SK-N-SH (cell line): Measurements from ENCODE around the gene ZSWIM3. TPM values are rescaled to one million over a fixed set of nuclear protein-coding genes. Genes with fewer than 3 reads are reported as not detected.

ENCODE experiments used
- CTCF ChIA-PET: fragments of 300-600, 350-600 bp; formaldehyde crosslinking; extraction: SDS; loops from one replicate; lab custom pipeline; 2021; lab: Yijun Ruan, JAX
- POLR2A ChIA-PET: fragments of 350-600 bp; sonication (Branson Sonifier 250); formaldehyde crosslinking; extraction: SDS; loops from one replicate; lab custom pipeline; 2020; ENCODE audit warnings: antibody characterized with exemption, inconsistent platforms; lab: Yijun Ruan, JAX
- DNase-seq: peaks from one replicate; pipeline ENCODE4 v3.0.0; 2012
- H2AFZ ChIP-seq: fragments of 200-600 bp; sonication (generic); 2 replicates; pipeline ENCODE4 v1.8.1; 2016; ENCODE audit warnings: antibody characterized with exemption, mild to moderate bottlenecking, low read depth
- H3F3A ChIP-seq: fragments of 200-600 bp; sonication (generic); replicated peaks from 2 replicates; pipeline ENCODE3; 2016; ENCODE audit warnings: antibody characterized with exemption, mild to moderate bottlenecking; ENCODE audit not compliant: insufficient read depth
- H3K27ac ChIP-seq, 2 experiments: fragments of 200-500 bp in 1 of 2; fragments of 200-600 bp in 1 of 2; sonication (Bioruptor generic) in 1 of 2; sonication (generic), shearing (Covaris generic) in 1 of 2; 2 replicates each; pipeline versions ENCODE4 v1.5.1 to v1.6.1; 2014 to 2016; ENCODE audit warnings: low read depth in 2 of 2, inconsistent platforms in 1 of 2, low read length in 1 of 2, mild to moderate bottlenecking in 1 of 2, mixed read lengths in 1 of 2
- H3K27me3 ChIP-seq: fragments of 200-600 bp; sonication (generic), shearing (Covaris generic); 2 replicates; pipeline ENCODE4 v1.6.1; 2016; ENCODE audit warnings: mixed run types; ENCODE audit not compliant: insufficient read depth
- H3K36me3 ChIP-seq, 2 experiments: fragments of 200-500 bp in 1 of 2; fragments of 200-600 bp in 1 of 2; sonication (Bioruptor generic) in 1 of 2; sonication (generic) in 1 of 2; replicated peaks in 1 of 2; 2 replicates each; pipeline versions ENCODE3 to v1.5.1; 2014 to 2016; ENCODE audit warnings: low read length in 1 of 2, mild to moderate bottlenecking in 1 of 2; ENCODE audit not compliant: insufficient read depth in 2 of 2, control insufficient read depth in 1 of 2
- H3K4me1 ChIP-seq, 2 experiments: fragments of 200-500 bp in 1 of 2; fragments of 200-600 bp in 1 of 2; sonication (Bioruptor generic) in 1 of 2; sonication (generic), shearing (Covaris generic) in 1 of 2; 2 replicates each; pipeline versions ENCODE4 v1.5.1 to v1.6.1; 2014 to 2016; ENCODE audit warnings: low read depth in 1 of 2, low read length in 1 of 2, mixed run types in 1 of 2; ENCODE audit not compliant: insufficient read depth in 2 of 2, control insufficient read depth in 1 of 2
- H3K4me2 ChIP-seq: fragments of 200-600 bp; sonication (generic), shearing (Covaris generic); 2 replicates; pipeline ENCODE4 v1.6.1; 2017; ENCODE audit warnings: mixed run types
- H3K4me3 ChIP-seq, 2 experiments: fragments of 200-500 bp in 1 of 2; fragments of 200-600 bp in 1 of 2; sonication (Bioruptor generic) in 1 of 2; sonication (generic), shearing (Covaris generic) in 1 of 2; 2 replicates each; pipeline versions ENCODE4 v1.5.1 to v1.8.1; 2014 to 2016; ENCODE audit warnings: low read depth in 2 of 2, inconsistent platforms in 1 of 2, low read length in 1 of 2, mild to moderate bottlenecking in 1 of 2, mixed read lengths in 1 of 2, moderate library complexity in 1 of 2
- H3K79me2 ChIP-seq: fragments of 200-600 bp; sonication (generic); 2 replicates; pipeline ENCODE4 v1.8.1; 2017; ENCODE audit warnings: mild to moderate bottlenecking; ENCODE audit not compliant: insufficient read depth
- H3K9ac ChIP-seq: fragments of 200-600 bp; sonication (generic); 2 replicates; pipeline ENCODE4 v1.6.1; 2017; ENCODE audit warnings: mixed run types
- H3K9me2 ChIP-seq: fragments of 200-600 bp; sonication (generic); 2 replicates; pipeline ENCODE4 v1.6.1; 2017; ENCODE audit warnings: mixed run types
- H3K9me3 ChIP-seq: fragments of 200-600 bp; sonication (generic); 2 replicates; pipeline ENCODE4 v1.6.1; 2017; ENCODE audit warnings: mixed run types, mild to moderate bottlenecking, moderate library complexity
- H4K20me1 ChIP-seq: fragments of 200-600 bp; sonication (generic); 2 replicates; pipeline ENCODE4 v1.6.1; 2017; ENCODE audit warnings: mild to moderate bottlenecking, mixed run types; ENCODE audit not compliant: insufficient read depth
- ELF1 ChIP-seq: IDR thresholded peaks from 2 replicates; pipeline ENCODE4 v1.4.0; 2012
- EP300 ChIP-seq, 2 experiments: IDR thresholded peaks; 2 replicates each; pipeline versions ENCODE4 v1.4.0 to v1.6.1; 2012; ENCODE audit warnings: borderline replicate concordance in 1 of 2, low read depth in 1 of 2, low read length in 1 of 2
- FOSL2 ChIP-seq: IDR thresholded peaks from 2 replicates; pipeline ENCODE4 v1.4.0; 2012; ENCODE audit warnings: low read depth, mild to moderate bottlenecking, moderate library complexity, borderline replicate concordance
- FOXJ3 ChIP-seq: sonication (generic); formaldehyde crosslinking; IDR thresholded peaks from 2 replicates; pipeline ENCODE4 v1.5.1; 2020; ENCODE audit warnings: mild to moderate bottlenecking, missing genetic modification reagents
- GATA2 ChIP-seq: sonication (generic); formaldehyde crosslinking; IDR thresholded peaks from 2 replicates; pipeline ENCODE4 v1.5.0; 2020; ENCODE audit warnings: mild to moderate bottlenecking, missing genetic modification reagents
- JUND ChIP-seq: IDR thresholded peaks from 2 replicates; pipeline ENCODE4 v1.4.0; 2012
- MAX ChIP-seq: IDR thresholded peaks from 2 replicates; pipeline ENCODE4 v1.4.0; 2012; ENCODE audit warnings: low read depth
- MXI1 ChIP-seq: IDR thresholded peaks from 2 replicates; pipeline ENCODE4 v1.6.1; 2012; ENCODE audit warnings: mild to moderate bottlenecking, low read depth, low read length, improper control_type of control experiment
- NFIC ChIP-seq: IDR thresholded peaks from 2 replicates; pipeline ENCODE4 v1.4.0; 2012; ENCODE audit warnings: borderline replicate concordance
- NRF1 ChIP-seq: IDR thresholded peaks from 2 replicates; pipeline ENCODE4 v1.6.1; 2012; ENCODE audit warnings: low read depth, mild to moderate bottlenecking, low read length
- POLR2AphosphoS5 ChIP-seq: IDR thresholded peaks from 2 replicates; pipeline ENCODE4 v1.6.1; 2012; ENCODE audit warnings: low read depth, low read length
- RCOR1 ChIP-seq: fragments of 150-350 bp; IDR thresholded peaks from 2 replicates; pipeline ENCODE4 v1.6.1; 2017; ENCODE audit warnings: antibody characterized with exemption, low read length
- RXRA ChIP-seq: IDR thresholded peaks from 2 replicates; pipeline ENCODE4 v1.4.0; 2012; ENCODE audit warnings: low read depth, mild to moderate bottlenecking, borderline replicate concordance
- SIN3A ChIP-seq: IDR thresholded peaks from 2 replicates; pipeline ENCODE4 v1.6.1; 2012; ENCODE audit warnings: low read depth, mild to moderate bottlenecking, low read length, moderate library complexity, borderline replicate concordance
- TCF12 ChIP-seq: IDR thresholded peaks from 2 replicates; pipeline ENCODE4 v1.4.0; 2012
- WGBS: methylation state at CpG from one replicate; pipeline ENCODE4 v1.1.6; 2017; ENCODE audit warnings: low lambda C conversion rate; 5-methylcytosine and 5-hydroxymethylcytosine counted together
- polyA plus RNA-seq, 3 experiments: library from polyadenylated mRNA; depleted of rRNA; stranded (reverse); fragments of >200 nt; gene quantifications; 2 replicates each; pipeline ENCODE4 v1.2.3, GENCODE V29; 2012
- TF ChIP-seq, protein P1 (sequence below): fragments of 150-350 bp; IDR thresholded peaks from 2 replicates; pipeline ENCODE4 v1.6.1; 2017; ENCODE audit warnings: antibody characterized with exemption, low read length, low read depth, borderline replicate concordance
- TF ChIP-seq, protein P2 (sequence below): IDR thresholded peaks from 2 replicates; pipeline ENCODE4 v1.4.0; 2012; ENCODE audit warnings: low read depth, borderline replicate concordance

ZSWIM3 gene
- polyA plus RNA-seq, 1 of the 3 experiments (the other 2 are of a cell fraction), result 2.3 TPM

DNA sequence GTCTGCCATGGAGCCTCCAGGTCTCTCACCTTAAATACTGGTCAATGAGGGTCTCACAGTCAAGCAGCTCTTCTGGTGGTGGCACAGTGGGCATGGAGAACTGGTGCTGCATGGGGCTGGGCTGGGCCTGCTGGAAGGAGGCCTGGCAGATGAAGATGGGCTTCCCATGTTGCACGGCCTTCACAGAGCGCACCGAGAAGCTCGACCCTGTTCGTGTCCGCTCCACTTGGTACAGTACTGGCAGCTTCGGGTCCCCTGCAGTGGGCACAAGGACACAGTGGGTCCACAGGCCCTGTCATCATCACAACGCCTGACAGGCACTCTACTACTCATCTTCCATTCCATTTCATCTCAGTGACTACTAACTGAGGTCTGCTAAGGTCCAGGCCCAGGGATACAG lies 9.0 kb upstream of the ZSWIM3 start:
- Histone ChIP-seq H3K79me2 (peaks cover 7% of the 10 kb centered on the region; the same call in 1 of the 2 replicates), H3K4me2 (no peak overlapping the region), H3F3A (peaks cover 3% of the 10 kb centered on the region), H3K27me3 (no peaks in the 10 kb centered on the region), H2AFZ (no peak overlapping the region), H3K9me3 (no peaks in the 10 kb centered on the region), H3K9me2 (no peaks in the 10 kb centered on the region), H3K4me3 (no peak overlapping the region), H4K20me1 (no peaks in the 10 kb centered on the region), H3K27ac (no peak overlapping the region), H3K9ac (no peak overlapping the region), H3K36me3 (peaks cover 28 to 33% of the 10 kb centered on the region in 2 experiments), H3K4me1 (no peaks in the 10 kb centered on the region)
- TF ChIP-seq GATA2 (CRISPR knock-in tag), result no peak
- no peak for TF ChIP-seq ELF1
- ChIA-PET POLR2A (interaction anchor here (1.5 kb wide), 1 partner anchor 9 kb away, joined by 3 read pairs; no protein-coding TSS in a partner anchor), CTCF (interaction anchor here (1.6 kb wide), 1 partner anchor 42 kb away, joined by 3 read pairs; no protein-coding TSS in a partner anchor)
- DNase-seq, result no peak
- 87% methylated on average over 8 of the region's 8 CpGs for WGBS

DNA sequence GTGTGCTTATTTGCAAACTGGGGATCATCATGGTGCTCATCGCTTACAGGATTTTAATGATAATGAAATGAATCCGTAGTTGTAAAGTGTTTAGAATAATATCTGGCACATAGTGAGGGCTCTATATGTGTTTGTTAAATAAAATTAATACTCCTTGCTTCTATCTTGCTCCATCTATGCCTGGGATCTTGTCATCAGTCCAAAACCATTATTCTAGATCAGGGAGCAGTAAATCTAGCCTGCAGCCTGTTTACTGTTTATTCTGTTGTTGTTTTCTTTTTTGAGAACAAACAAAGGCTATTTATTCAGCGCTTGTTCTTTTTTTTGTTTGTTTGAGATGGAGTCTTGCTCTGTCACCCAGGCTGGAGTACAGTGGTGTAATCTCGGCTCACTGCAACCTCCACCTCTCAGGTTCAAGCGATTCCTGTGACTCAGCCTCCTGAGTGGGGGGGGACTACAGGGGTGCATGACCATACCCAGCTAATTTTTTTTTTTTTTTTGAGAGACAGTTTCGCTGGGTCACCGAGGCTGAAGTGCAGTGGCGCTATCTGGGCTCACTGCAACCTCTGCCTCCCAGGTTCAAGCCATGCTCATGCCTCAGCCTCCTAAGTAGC lies 8.3 kb upstream of the ZSWIM3 start:
- ChIA-PET CTCF (interaction anchor here (1.6 kb wide), 1 partner anchor 41 kb away, joined by 3 read pairs; no protein-coding TSS in a partner anchor), POLR2A (interaction anchor here (1.5 kb wide), 1 partner anchor 10 kb away, joined by 3 read pairs; no protein-coding TSS in a partner anchor)

DNA sequence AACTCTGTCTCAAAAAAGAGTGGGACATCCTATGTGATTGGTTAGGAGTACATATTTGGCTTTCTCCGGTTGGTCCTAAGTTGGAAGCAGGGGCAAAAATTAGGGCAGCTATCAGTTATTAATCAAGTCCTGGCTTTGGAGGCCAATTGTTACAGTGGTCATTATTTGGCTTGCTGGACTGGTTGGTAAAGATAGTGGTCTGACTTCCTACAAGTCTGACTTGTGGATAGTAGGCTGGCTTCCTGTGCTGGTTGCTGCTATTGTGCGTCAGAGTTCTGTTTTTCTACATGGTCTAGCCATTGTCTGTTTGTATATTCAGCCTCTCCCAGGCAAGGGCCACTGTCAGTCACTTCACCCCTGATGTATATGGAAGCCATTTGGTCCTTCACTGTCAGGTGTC lies 7.2 kb upstream of the ZSWIM3 start:
- no peak for DNase-seq
- ChIA-PET POLR2A (no interaction called here), CTCF (no interaction called here)
- H4K20me1 ChIP-seq, result no peaks in the 10 kb centered on the region
- no peak overlapping the region for H3K27ac ChIP-seq
- peaks cover 19 to 33% of the 10 kb centered on the region in 2 experiments for H3K36me3 ChIP-seq
- no peak overlapping the region for H3K9ac ChIP-seq
- H3F3A ChIP-seq, result peaks cover 3% of the 10 kb centered on the region
- no peaks in the 10 kb centered on the region for H3K9me3 ChIP-seq
- H3K9me2 ChIP-seq, result no peaks in the 10 kb centered on the region
- no peak overlapping the region for H3K4me2 ChIP-seq
- no peak overlapping the region for H2AFZ ChIP-seq
- H3K27me3 ChIP-seq, result no peaks in the 10 kb centered on the region
- peaks cover 0 to 4% of the 10 kb centered on the region in 2 experiments; a peak in 1 of 4 replicates for H3K4me1 ChIP-seq
- WGBS, result 100% methylated on average over 2 of the region's 2 CpGs
- H3K79me2 ChIP-seq, result peaks cover 13% of the 10 kb centered on the region; the same call in 1 of the 2 replicates
- no peak overlapping the region for H3K4me3 ChIP-seq
- TF ChIP-seq MAX (no peak), POLR2AphosphoS5 (no peak), MXI1 (no peak), RXRA (no peak), RCOR1 (no peak), SIN3A (no peak), FOSL2 (no peak), NRF1 (no peak), EP300 (IDR thresholded peaks at IDR 0.05; ENCODE audit: borderline replicate concordance in 1 of 2, low read depth in 1 of 2, low read length in 1 of 2) (no peak), JUND (no peak), NFIC (no peak), TCF12 (no peak)
- TF ChIP-seq, protein P1, sequence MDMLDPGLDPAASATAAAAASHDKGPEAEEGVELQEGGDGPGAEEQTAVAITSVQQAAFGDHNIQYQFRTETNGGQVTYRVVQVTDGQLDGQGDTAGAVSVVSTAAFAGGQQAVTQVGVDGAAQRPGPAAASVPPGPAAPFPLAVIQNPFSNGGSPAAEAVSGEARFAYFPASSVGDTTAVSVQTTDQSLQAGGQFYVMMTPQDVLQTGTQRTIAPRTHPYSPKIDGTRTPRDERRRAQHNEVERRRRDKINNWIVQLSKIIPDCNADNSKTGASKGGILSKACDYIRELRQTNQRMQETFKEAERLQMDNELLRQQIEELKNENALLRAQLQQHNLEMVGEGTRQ, result no peak
- TF ChIP-seq, protein P2, sequence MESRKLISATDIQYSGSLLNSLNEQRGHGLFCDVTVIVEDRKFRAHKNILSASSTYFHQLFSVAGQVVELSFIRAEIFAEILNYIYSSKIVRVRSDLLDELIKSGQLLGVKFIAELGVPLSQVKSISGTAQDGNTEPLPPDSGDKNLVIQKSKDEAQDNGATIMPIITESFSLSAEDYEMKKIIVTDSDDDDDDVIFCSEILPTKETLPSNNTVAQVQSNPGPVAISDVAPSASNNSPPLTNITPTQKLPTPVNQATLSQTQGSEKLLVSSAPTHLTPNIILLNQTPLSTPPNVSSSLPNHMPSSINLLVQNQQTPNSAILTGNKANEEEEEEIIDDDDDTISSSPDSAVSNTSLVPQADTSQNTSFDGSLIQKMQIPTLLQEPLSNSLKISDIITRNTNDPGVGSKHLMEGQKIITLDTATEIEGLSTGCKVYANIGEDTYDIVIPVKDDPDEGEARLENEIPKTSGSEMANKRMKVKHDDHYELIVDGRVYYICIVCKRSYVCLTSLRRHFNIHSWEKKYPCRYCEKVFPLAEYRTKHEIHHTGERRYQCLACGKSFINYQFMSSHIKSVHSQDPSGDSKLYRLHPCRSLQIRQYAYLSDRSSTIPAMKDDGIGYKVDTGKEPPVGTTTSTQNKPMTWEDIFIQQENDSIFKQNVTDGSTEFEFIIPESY, result no peak

More for the DNA sequence above, 8.3 kb upstream of the ZSWIM3 start:
- Histone ChIP-seq H3K79me2 (peaks cover 7% of the 10 kb centered on the region; the same call in 1 of the 2 replicates), H3K27ac (no peak overlapping the region), H3K36me3 (peaks cover 26 to 37% of the 10 kb centered on the region in 2 experiments), H2AFZ (no peak overlapping the region), H3F3A (peaks cover 3% of the 10 kb centered on the region), H3K4me2 (no peak overlapping the region), H3K9me2 (no peaks in the 10 kb centered on the region), H3K4me3 (no peak overlapping the region), H3K9ac (no peak overlapping the region)
- no peak for TF ChIP-seq FOXJ3 (CRISPR knock-in tag)
- TF ChIP-seq RCOR1, result no peak
- TF ChIP-seq TCF12, result no peak
- TF ChIP-seq, all 33 proteins: peak for 0
- Histone ChIP-seq H3K9me3 (no peaks in the 10 kb centered on the region), H4K20me1 (no peaks in the 10 kb centered on the region), H3K4me1 (no peaks in the 10 kb centered on the region), H3K27me3 (no peaks in the 10 kb centered on the region)
- DNase-seq, result no peak
- 89% methylated on average over 8 of the region's 8 CpGs for WGBS
